ENCODE data around the gene ZNRF4. TPM values are rescaled to one million over a fixed set of nuclear protein-coding genes. Genes with fewer than 3 reads are reported as not detected.

ZNRF4 gene
- total and polyA plus RNA-seq, 2 of the 8 experiments (the other 6 are each of a cell fraction or from before 2014, with no cell fraction given), result not detected

DNA sequence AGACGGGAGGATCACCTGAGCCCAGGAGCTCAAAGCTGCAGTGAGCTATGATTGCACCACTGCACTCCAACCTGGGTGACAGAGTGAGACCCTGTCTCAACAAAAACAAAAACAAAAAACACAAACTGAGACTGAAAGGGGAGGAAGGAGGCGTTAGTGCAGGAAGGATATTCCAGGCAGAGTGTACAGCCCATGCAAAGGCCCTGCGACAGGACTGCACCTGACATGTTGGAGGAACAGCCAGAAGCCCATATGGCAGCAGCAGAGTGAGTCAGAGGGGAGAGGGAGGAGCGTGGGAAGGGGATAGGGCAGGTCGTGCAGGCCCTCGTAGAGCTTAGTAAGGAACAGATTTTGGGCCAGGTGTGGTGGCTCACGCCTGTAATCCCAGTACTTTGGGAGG, 3.2 kb downstream of the ZNRF4 start (continued):
- TF ChIP-seq RAD21 (IDR thresholded peaks at IDR 0.05 in 1 of 2, conservative IDR thresholded peaks at IDR 0.05 in 1 of 2; ENCODE audit: low read depth in 2 of 2, low read length in 2 of 2), result no peak
- no peak for TF ChIP-seq SRF (IDR thresholded peaks at IDR 0.05; ENCODE audit: low read depth, low read length)
